Erythroblast (primary cell): Measurements from ENCODE around the gene DUT.

ENCODE experiments used
- GATA1 ChIP-seq: IDR thresholded peaks from 2 replicates; pipeline ENCODE4 v1.6.1; 2011; ENCODE audit warnings: low read depth, mild to moderate bottlenecking, control low read depth, low read length, moderate library complexity
- POLR2A ChIP-seq: IDR thresholded peaks from 2 replicates; pipeline ENCODE4 v1.6.1; 2011; ENCODE audit warnings: mild to moderate bottlenecking, low read length

GRCh38 chr15:48355377-48355776, 24.1 kb downstream of the DUT start:
- TF ChIP-seq POLR2A = no peak
- TF ChIP-seq GATA1 = no peak
